ENCODE results near the gene MSI2.

The MSI2 gene

GRCh38 chr17:57724026-57724728 lies 467.9 kb downstream of the MSI2 start:
- no peaks in the 10 kb centered on the region for H3K36me3 Mint-ChIP-seq
- no peak overlapping the region for H3K27ac Mint-ChIP-seq
- no peaks in the 10 kb centered on the region for H3K9me3 Mint-ChIP-seq
- ATAC-seq, result peak; percentile 71
- H3K27me3 Mint-ChIP-seq, result peaks cover 7% of the 10 kb centered on the region
- H3K4me3 Mint-ChIP-seq, result no peak overlapping the region
- peaks cover 12% of the 10 kb centered on the region for H3K4me1 Mint-ChIP-seq

GRCh38 chr17:57724729-57725125 lies 468.4 kb downstream of the MSI2 start:
- Mint-ChIP-seq H3K36me3 (no peaks in the 10 kb centered on the region), H3K9me3 (no peaks in the 10 kb centered on the region), H3K27ac (no peak overlapping the region), H3K4me1 (peaks cover 13% of the 10 kb centered on the region), H3K4me3 (no peak overlapping the region), H3K27me3 (peaks cover 7% of the 10 kb centered on the region)
- no peak for ATAC-seq

GRCh38 chr17:57726213-57726790 lies 470.0 kb downstream of the MSI2 start:
- Mint-ChIP-seq H3K27me3 (peaks cover 7% of the 10 kb centered on the region), H3K36me3 (no peaks in the 10 kb centered on the region), H3K4me3 (no peak overlapping the region), H3K9me3 (no peaks in the 10 kb centered on the region), H3K27ac (no peak overlapping the region), H3K4me1 (peaks cover 22% of the 10 kb centered on the region)
- no peak for ATAC-seq

GRCh38 chr17:57726838-57727237 lies 470.5 kb downstream of the MSI2 start:
- Mint-ChIP-seq H3K36me3 (no peaks in the 10 kb centered on the region), H3K27ac (no peak overlapping the region), H3K27me3 (peaks cover 7% of the 10 kb centered on the region), H3K4me3 (no peak overlapping the region), H3K9me3 (no peaks in the 10 kb centered on the region), H3K4me1 (peaks cover 22% of the 10 kb centered on the region)
- ATAC-seq, result no peak

GRCh38 chr17:57727630-57728175 lies 471.4 kb downstream of the MSI2 start:
- Mint-ChIP-seq H3K4me3 (no peak overlapping the region), H3K9me3 (no peaks in the 10 kb centered on the region), H3K36me3 (no peaks in the 10 kb centered on the region), H3K27ac (no peak overlapping the region), H3K4me1 (peaks cover 22% of the 10 kb centered on the region), H3K27me3 (peaks cover 7% of the 10 kb centered on the region)
- ATAC-seq, result no peak

- Mint-ChIP-seq H3K27me3 (peaks cover 2% of the 10 kb centered on the region), H3K4me1 (peaks cover 18% of the 10 kb centered on the region), H3K4me3 (no peak overlapping the region), H3K27ac (no peak overlapping the region), H3K9me3 (no peaks in the 10 kb centered on the region), H3K36me3 (no peaks in the 10 kb centered on the region)
- peak; percentile 54 for ATAC-seq
Measured at GRCh38 chr17:57730026-57730701, 473.8 kb downstream of the MSI2 start.

GRCh38 chr17:57732062-57732461 lies 475.7 kb downstream of the MSI2 start:
- Mint-ChIP-seq H3K4me3 (no peak overlapping the region), H3K27me3 (no peaks in the 10 kb centered on the region), H3K9me3 (no peaks in the 10 kb centered on the region), H3K27ac (no peak overlapping the region), H3K4me1 (peaks cover 25% of the 10 kb centered on the region), H3K36me3 (no peaks in the 10 kb centered on the region)
- ATAC-seq, result no peak

- Mint-ChIP-seq H3K36me3 (no peaks in the 10 kb centered on the region), H3K4me3 (no peak overlapping the region), H3K4me1 (peaks cover 25% of the 10 kb centered on the region), H3K9me3 (no peaks in the 10 kb centered on the region), H3K27ac (no peak overlapping the region), H3K27me3 (no peaks in the 10 kb centered on the region)
- no peak for ATAC-seq
Measured at GRCh38 chr17:57733085-57733484, 476.8 kb downstream of the MSI2 start.

Measured in stimulated activated memory B cell treated with anti-CD40 and anti-IgM and Interleukin-4, amounts not matched to agents 10 μg/mL and 1 μg/mL and 100 μg/mL, for 72 hours (primary cell).